Karpas-422 (cell line): ENCODE measurements around the gene KCTD16. TPM values are rescaled to one million over a fixed set of nuclear protein-coding genes. Genes with fewer than 3 reads are reported as not detected.

Source experiments
- DNase-seq: peaks from one replicate; pipeline ENCODE4 v3.0.0-alpha.2; 2015
- H2AFZ ChIP-seq: fragments of 200-600 bp; sonication (generic); 2 replicates; pipeline ENCODE4 v1.6.1; 2014; ENCODE audit warnings: antibody characterized with exemption, low read length, mixed read lengths
- H3K27ac ChIP-seq: fragments of 200-600 bp; sonication (generic); 2 replicates; pipeline ENCODE4 v1.5.1; 2014; ENCODE audit warnings: mild to moderate bottlenecking, low read length, moderate library complexity
- H3K27me3 ChIP-seq: fragments of 200-600 bp; sonication (generic); 2 replicates; pipeline ENCODE4 v1.6.1; 2014; ENCODE audit warnings: low read length, mixed read lengths
- H3K36me3 ChIP-seq: fragments of 200-600 bp; sonication (generic); 2 replicates; pipeline ENCODE4 v1.6.1; 2014; ENCODE audit warnings: low read length, mixed read lengths; ENCODE audit not compliant: insufficient read depth
- H3K4me1 ChIP-seq: fragments of 200-600 bp; sonication (generic); 2 replicates; pipeline ENCODE4 v1.6.1; 2014; ENCODE audit warnings: mild to moderate bottlenecking, low read length, mixed read lengths
- H3K4me2 ChIP-seq: fragments of 200-600 bp; sonication (generic); 2 replicates; pipeline ENCODE4 v1.6.1; 2014; ENCODE audit warnings: low read length, low read depth, mild to moderate bottlenecking; ENCODE audit not compliant: poor library complexity, severe bottlenecking
- H3K4me3 ChIP-seq: fragments of 200-600 bp; sonication (generic); 2 replicates; pipeline ENCODE4 v1.5.1; 2014; ENCODE audit warnings: mild to moderate bottlenecking, antibody characterized with exemption, low read length, mixed read lengths
- H3K79me2 ChIP-seq: fragments of 200-600 bp; sonication (generic); 2 replicates; pipeline ENCODE4 v1.6.1; 2014; ENCODE audit warnings: mild to moderate bottlenecking, low read length, mixed read lengths
- H3K9ac ChIP-seq: fragments of 200-600 bp; sonication (generic); 2 replicates; pipeline ENCODE4 v1.6.0; 2014; ENCODE audit warnings: low read length
- H3K9me2 ChIP-seq: fragments of 200-600 bp; sonication (generic), shearing (Covaris generic); replicated peaks from 2 replicates; pipeline ENCODE4 v1.6.0; 2014; ENCODE audit warnings: mild to moderate bottlenecking, low read length, moderate library complexity; ENCODE audit not compliant: insufficient read depth
- H3K9me3 ChIP-seq: fragments of 300-700, 200-600 bp; sonication (generic); 2 replicates; pipeline ENCODE4 v1.6.1; 2014; ENCODE audit warnings: low read length, mixed read lengths
- H4K20me1 ChIP-seq: fragments of 200-600 bp; sonication (generic); 2 replicates; pipeline ENCODE4 v1.6.1; 2014; ENCODE audit warnings: mild to moderate bottlenecking, antibody characterized with exemption, low read length, low read depth; ENCODE audit not compliant: insufficient read depth
- total RNA-seq: library from RNA; depleted of rRNA; stranded (reverse); fragments of >200 nt; shearing (Covaris generic); gene quantifications from 2 replicates; pipeline ENCODE4 v1.2.3, GENCODE V29; 2014; ENCODE audit warnings: low replicate concordance

KCTD16 gene
- total RNA-seq, 1 experiment from 2014 or later: 0.11 TPM

DNA sequence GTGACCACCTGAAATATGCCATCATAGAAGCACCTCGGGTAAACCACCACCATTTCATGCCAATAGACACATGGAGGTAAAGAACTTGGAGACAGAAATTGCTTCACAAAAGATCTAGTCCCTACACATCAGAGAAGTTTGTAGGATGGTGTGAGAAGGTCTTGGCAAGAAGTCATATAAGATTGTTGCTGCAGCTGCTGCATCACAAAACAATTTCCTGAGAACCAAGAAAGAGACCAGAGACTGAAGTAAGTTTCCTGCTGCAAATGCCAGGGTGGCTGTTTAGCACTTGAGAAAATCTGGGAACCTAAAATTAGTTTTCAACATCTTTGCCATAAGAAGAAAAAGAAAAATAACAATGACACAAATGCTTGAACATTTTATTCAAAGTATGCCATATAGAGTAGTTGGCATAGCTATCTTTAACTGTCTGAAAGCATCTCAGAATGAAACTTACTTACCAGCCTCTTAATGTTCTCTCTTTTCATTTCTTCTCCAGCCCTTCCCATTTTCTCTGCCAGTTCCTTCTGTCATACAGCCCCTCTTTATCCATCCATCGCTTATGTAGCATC, 114.3 kb downstream of the KCTD16 start:
- H3K27ac ChIP-seq: no peak overlapping the region
- DNase-seq: no peak
- H3K9ac ChIP-seq: no peak overlapping the region
- no peaks in the 10 kb centered on the region for H3K9me3 ChIP-seq
- no peaks in the 10 kb centered on the region for H3K79me2 ChIP-seq
- H3K27me3 ChIP-seq: no peaks in the 10 kb centered on the region
- no peaks in the 10 kb centered on the region for H3K9me2 ChIP-seq
- H2AFZ ChIP-seq: no peak overlapping the region
- no peak overlapping the region for H3K4me2 ChIP-seq
- H3K36me3 ChIP-seq: no peaks in the 10 kb centered on the region
- no peaks in the 10 kb centered on the region for H3K4me1 ChIP-seq
- H4K20me1 ChIP-seq: no peaks in the 10 kb centered on the region
- no peak overlapping the region for H3K4me3 ChIP-seq

DNA sequence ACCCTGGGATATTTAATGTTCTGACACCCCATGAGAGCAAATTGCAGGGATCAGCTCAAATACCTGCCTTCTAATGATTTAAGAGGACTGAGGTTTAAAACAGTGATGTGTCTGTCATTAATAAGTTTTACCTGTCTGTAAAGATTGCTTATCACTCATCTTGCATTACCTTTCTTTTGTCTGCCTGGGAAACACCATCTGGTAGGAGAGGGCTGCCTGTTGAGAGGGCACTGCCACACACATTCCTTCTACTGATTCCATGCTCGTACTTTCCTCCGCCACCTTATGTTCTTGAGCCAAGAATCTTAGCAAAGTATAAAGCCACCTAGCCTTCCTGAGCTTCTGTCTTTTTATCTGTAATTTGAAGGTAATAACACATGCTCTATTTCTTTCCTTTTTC, 118.6 kb downstream of the KCTD16 start:
- no peak overlapping the region for H3K27ac ChIP-seq
- H3K4me2 ChIP-seq: no peak overlapping the region
- no peaks in the 10 kb centered on the region for H3K9me3 ChIP-seq
- no peak overlapping the region for H3K9ac ChIP-seq
- no peaks in the 10 kb centered on the region for H3K36me3 ChIP-seq
- no peaks in the 10 kb centered on the region for H3K27me3 ChIP-seq
- H3K4me3 ChIP-seq: no peak overlapping the region
- no peaks in the 10 kb centered on the region for H4K20me1 ChIP-seq
- H3K4me1 ChIP-seq: no peaks in the 10 kb centered on the region
- H3K79me2 ChIP-seq: no peaks in the 10 kb centered on the region
- H3K9me2 ChIP-seq: no peaks in the 10 kb centered on the region
- DNase-seq: no peak
- H2AFZ ChIP-seq: no peak overlapping the region

DNA sequence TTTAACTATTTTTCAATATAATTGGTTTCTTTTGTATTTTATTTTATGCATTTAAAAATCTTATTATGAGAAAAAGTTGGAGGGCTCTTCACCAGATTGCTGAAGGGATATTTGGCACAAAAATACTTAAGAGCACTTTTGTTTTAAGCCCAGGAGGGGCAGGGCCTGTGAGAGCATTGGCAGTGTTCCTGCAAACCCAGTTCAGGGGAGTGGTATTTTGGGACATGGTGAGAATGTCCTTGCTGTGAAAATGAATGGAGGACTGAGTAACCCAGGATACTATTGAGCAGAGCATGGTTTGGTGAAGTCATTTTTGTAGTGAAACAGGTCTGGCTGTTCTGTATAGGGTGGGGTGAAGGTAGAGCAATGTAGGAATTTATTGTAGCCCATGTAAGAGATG, 121.4 kb downstream of the KCTD16 start:
- no peak for DNase-seq
- no peaks in the 10 kb centered on the region for H3K9me2 ChIP-seq
- H3K9ac ChIP-seq: no peak overlapping the region
- H3K36me3 ChIP-seq: no peaks in the 10 kb centered on the region
- H3K4me1 ChIP-seq: no peaks in the 10 kb centered on the region
- no peaks in the 10 kb centered on the region for H4K20me1 ChIP-seq
- H3K4me2 ChIP-seq: no peak overlapping the region
- no peak overlapping the region for H3K27ac ChIP-seq
- no peak overlapping the region for H3K4me3 ChIP-seq
- H2AFZ ChIP-seq: no peak overlapping the region
- no peaks in the 10 kb centered on the region for H3K27me3 ChIP-seq
- H3K9me3 ChIP-seq: no peaks in the 10 kb centered on the region
- H3K79me2 ChIP-seq: no peaks in the 10 kb centered on the region

DNA sequence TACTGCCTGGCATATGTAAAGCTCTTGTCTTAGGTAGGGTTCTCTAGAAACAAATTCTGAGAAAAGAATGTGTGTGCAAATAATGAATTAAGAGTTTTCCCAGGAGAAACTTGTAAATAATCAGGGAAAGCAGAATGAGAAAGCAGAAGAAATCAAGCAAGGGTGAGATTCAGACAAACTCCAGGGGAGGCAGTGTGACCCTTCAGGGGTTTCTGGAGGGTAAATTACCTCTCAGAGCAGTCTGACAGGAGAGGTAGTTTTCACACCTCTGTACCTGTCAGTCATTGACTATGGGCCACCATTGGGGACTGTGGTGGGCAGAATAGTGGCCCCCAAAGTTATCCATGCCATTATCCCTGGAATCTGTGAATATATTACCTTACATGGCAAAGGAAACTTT, 124.6 kb downstream of the KCTD16 start:
- H3K79me2 ChIP-seq: no peaks in the 10 kb centered on the region
- no peaks in the 10 kb centered on the region for H3K9me3 ChIP-seq
- H4K20me1 ChIP-seq: no peaks in the 10 kb centered on the region
- no peak overlapping the region for H3K4me2 ChIP-seq
- no peak overlapping the region for H2AFZ ChIP-seq
- H3K4me3 ChIP-seq: no peak overlapping the region
- no peaks in the 10 kb centered on the region for H3K36me3 ChIP-seq
- no peaks in the 10 kb centered on the region for H3K4me1 ChIP-seq
- no peaks in the 10 kb centered on the region for H3K27me3 ChIP-seq
- no peak overlapping the region for H3K9ac ChIP-seq
- no peaks in the 10 kb centered on the region for H3K9me2 ChIP-seq
- no peak for DNase-seq
- no peak overlapping the region for H3K27ac ChIP-seq

DNA sequence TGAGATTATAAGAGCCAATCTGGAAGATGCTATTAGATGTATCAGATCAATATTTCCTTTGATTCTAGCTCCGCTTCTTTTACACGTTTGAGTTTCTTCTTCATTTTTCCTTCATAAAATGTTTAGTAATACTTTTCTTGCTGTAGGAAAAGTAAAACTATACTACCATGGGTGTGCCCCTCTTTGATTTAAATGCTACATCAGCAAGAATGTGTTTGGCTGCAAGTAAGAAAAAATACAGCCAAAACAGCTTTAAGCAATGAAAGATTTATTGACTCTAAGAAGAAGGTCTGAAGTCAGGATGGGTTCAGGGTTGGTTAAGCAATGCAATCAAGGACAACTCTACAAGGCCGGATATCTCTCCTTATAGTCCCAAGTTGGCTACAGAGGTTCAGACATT, 126.4 kb downstream of the KCTD16 start:
- Histone ChIP-seq H3K4me3 (no peak overlapping the region), H3K9me2 (no peaks in the 10 kb centered on the region), H3K79me2 (no peaks in the 10 kb centered on the region), H4K20me1 (no peaks in the 10 kb centered on the region), H3K9me3 (no peaks in the 10 kb centered on the region), H3K27me3 (no peaks in the 10 kb centered on the region), H3K4me1 (peaks cover 3% of the 10 kb centered on the region; the same call in 1 of the 2 replicates), H3K36me3 (no peaks in the 10 kb centered on the region), H2AFZ (no peak overlapping the region), H3K27ac (no peak overlapping the region), H3K4me2 (no peak overlapping the region), H3K9ac (no peak overlapping the region)
- DNase-seq: no peak

DNA sequence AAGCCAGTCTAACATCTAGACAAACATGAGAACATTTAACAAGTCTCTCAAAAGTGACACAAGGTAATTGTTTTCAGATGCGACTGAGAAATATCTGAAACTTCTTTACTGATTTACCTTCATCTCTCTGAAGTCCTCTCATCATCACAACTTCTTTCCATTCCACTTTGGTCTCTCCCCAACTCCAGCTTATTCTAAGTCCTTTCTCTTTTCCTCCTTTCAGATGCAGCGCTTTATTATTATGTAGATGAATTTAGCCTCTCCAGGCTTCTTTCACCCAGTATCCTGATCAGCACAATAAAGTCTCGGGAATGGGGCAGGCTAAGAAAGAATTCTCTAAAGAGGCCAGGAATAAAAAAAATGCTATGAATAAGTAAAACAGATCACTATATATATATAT, 128.0 kb downstream of the KCTD16 start:
- no peak overlapping the region for H3K27ac ChIP-seq
- H3K9ac ChIP-seq: no peak overlapping the region
- no peaks in the 10 kb centered on the region for H3K27me3 ChIP-seq
- H3K4me3 ChIP-seq: no peak overlapping the region
- H3K4me2 ChIP-seq: no peak overlapping the region
- H3K36me3 ChIP-seq: no peaks in the 10 kb centered on the region
- no peak overlapping the region for H2AFZ ChIP-seq
- H4K20me1 ChIP-seq: no peaks in the 10 kb centered on the region
- H3K9me3 ChIP-seq: no peaks in the 10 kb centered on the region
- no peaks in the 10 kb centered on the region for H3K9me2 ChIP-seq
- no peaks in the 10 kb centered on the region for H3K79me2 ChIP-seq
- H3K4me1 ChIP-seq: peaks cover 9% of the 10 kb centered on the region
- no peak for DNase-seq

DNA sequence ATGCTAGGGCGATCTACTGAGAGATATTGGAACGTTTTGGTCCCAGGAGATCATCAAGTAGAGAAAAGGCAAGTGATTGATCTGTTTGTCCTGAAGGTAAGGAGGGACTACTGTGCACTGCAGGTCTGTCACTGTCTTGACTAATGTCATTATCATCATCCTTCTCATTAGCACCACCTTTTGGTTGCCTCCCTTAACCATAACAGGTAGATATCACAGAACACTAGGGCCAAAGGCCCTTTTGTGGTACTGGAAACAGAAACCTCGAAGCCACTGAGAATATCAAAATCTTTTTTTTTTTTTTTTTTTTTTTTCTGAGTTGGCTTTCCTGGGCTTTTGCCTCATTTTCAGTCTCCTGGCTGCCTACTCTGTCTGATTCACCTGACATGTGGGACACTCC, 134.0 kb downstream of the KCTD16 start:
- Histone ChIP-seq H4K20me1 (no peaks in the 10 kb centered on the region), H3K27me3 (no peaks in the 10 kb centered on the region), H3K9me3 (no peaks in the 10 kb centered on the region), H3K9me2 (no peaks in the 10 kb centered on the region), H3K4me2 (no peak overlapping the region), H3K9ac (no peak overlapping the region), H3K27ac (no peak overlapping the region), H3K36me3 (no peaks in the 10 kb centered on the region), H3K79me2 (no peaks in the 10 kb centered on the region), H3K4me3 (no peak overlapping the region), H3K4me1 (peaks cover 19% of the 10 kb centered on the region), H2AFZ (no peak overlapping the region)
- DNase-seq: no peak

DNA sequence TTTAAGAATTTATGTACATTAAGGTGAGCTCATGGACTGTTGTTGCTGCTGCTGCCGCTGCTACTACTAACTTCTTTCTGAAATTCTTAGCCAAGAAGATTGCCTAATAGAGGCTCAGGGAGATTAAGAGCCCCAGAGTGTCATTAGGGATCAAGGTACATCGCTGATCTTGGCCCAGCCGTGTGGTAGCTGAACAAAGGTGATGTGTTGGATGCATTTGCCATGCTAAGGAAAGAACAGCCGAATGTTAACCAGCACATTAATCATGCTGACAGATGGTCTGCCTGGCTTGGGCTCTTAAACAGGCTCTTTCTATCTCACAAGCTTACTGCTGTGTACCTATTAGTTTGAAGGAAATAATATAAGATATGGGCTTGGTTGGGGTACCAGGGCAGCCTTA, 137.1 kb downstream of the KCTD16 start:
- Histone ChIP-seq H3K36me3 (no peaks in the 10 kb centered on the region), H3K9me2 (no peaks in the 10 kb centered on the region), H3K4me3 (no peak overlapping the region), H3K27me3 (no peaks in the 10 kb centered on the region), H3K9ac (no peak overlapping the region), H3K4me1 (peaks cover 12% of the 10 kb centered on the region), H3K9me3 (no peaks in the 10 kb centered on the region), H3K79me2 (no peaks in the 10 kb centered on the region), H4K20me1 (no peaks in the 10 kb centered on the region), H3K4me2 (no peak overlapping the region), H2AFZ (no peak overlapping the region), H3K27ac (no peak overlapping the region)
- DNase-seq: no peak

DNA sequence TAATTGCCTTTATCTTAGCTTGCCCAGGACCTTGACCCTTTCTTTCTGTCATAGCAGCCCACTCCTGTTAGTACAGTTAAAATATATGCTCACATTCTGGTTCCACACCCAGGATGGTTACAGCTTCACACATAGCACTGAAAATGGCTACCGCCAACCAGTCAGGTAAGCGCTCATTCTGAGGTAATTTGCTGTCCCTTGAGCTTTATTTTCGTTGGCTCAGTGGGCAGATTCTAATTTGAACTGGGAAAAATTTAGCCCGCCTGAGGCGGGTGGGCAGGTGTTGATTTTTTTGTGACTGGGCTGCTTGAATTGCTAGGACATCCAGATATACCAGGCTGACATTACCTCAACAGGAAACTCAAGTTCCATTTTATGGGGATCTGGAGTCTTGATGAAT, 137.5 kb downstream of the KCTD16 start:
- no peak overlapping the region for H3K27ac ChIP-seq
- H3K36me3 ChIP-seq: no peaks in the 10 kb centered on the region
- no peak overlapping the region for H2AFZ ChIP-seq
- no peaks in the 10 kb centered on the region for H3K9me3 ChIP-seq
- H3K27me3 ChIP-seq: no peaks in the 10 kb centered on the region
- no peak overlapping the region for H3K4me2 ChIP-seq
- no peaks in the 10 kb centered on the region for H3K9me2 ChIP-seq
- DNase-seq: no peak
- no peaks in the 10 kb centered on the region for H4K20me1 ChIP-seq
- H3K4me3 ChIP-seq: no peak overlapping the region
- no peaks in the 10 kb centered on the region for H3K79me2 ChIP-seq
- H3K9ac ChIP-seq: no peak overlapping the region
- peaks cover 12% of the 10 kb centered on the region for H3K4me1 ChIP-seq
